Natural killer cell treated with Interleukin-12 subunit alpha and Interleukin-12 subunit beta and Interleukin-15 and Interleukin-18, amount 100 ng/mL, for 72 hours (primary cell): Measurements from ENCODE around the gene TXN. TPM values are rescaled to one million over a fixed set of nuclear protein-coding genes. Genes with fewer than 3 reads are reported as not detected.
"Not testable (repeated sequence)": the region's sequence is repeated elsewhere in the genome, so short reads cannot be mapped to it uniquely, and the experiment has no call there.

ENCODE experiments used
- ATAC-seq, 2 donors: fragments of 150-1000 bp; cut with Tn5 transposase in 1 of 2; sonication (Bioruptor Pico), chemical (Tn5 transposase) in 1 of 2; 2 replicates each; pipeline ENCODE4 v1.10.0; 2021
- DNase-seq: peaks from one replicate; pipeline ENCODE4 v3.0.0; 2022; ENCODE audit warnings: low spot score
- H3K27ac Mint-ChIP-seq, 2 donors: 1 replicate in 1 of 2; 2 replicates in 1 of 2; pipeline ENCODE4 v1.8.0; 2022; ENCODE audit warnings: mixed read lengths in 2 of 2, mild to moderate bottlenecking in 1 of 2, moderate library complexity in 1 of 2
- H3K27me3 Mint-ChIP-seq, 2 donors: 1 replicate in 1 of 2; 2 replicates in 1 of 2; pipeline ENCODE4 v1.8.0; 2022; ENCODE audit warnings: mixed read lengths in 2 of 2
- H3K36me3 Mint-ChIP-seq: one replicate; pipeline ENCODE4 v1.8.0; 2022; ENCODE audit warnings: mixed read lengths
- H3K4me1 Mint-ChIP-seq, 2 donors: 1 replicate in 1 of 2; 2 replicates in 1 of 2; pipeline ENCODE4 v1.8.0; 2022; ENCODE audit warnings: low read depth in 2 of 2, mixed read lengths in 2 of 2, mild to moderate bottlenecking in 1 of 2
- H3K4me3 Mint-ChIP-seq: one replicate; pipeline ENCODE4 v1.8.0; 2022; ENCODE audit warnings: mixed read lengths
- H3K9me3 Mint-ChIP-seq: 2 replicates; pipeline ENCODE4 v1.8.0; 2022; ENCODE audit warnings: mixed read lengths
- total RNA-seq, 2 donors: library from RNA; stranded (reverse); gene quantifications; one replicate each; pipeline ENCODE4 v1.2.3, GENCODE V29; 2022

The TXN gene
- total RNA-seq, 2 donors from 2014 or later: 193 to 229 TPM

- no peaks in the 10 kb centered on the region for H3K36me3 Mint-ChIP-seq
- ATAC-seq: no peak
- H3K4me3 Mint-ChIP-seq: no peak overlapping the region
- no peaks in the 10 kb centered on the region for H3K4me1 Mint-ChIP-seq
- H3K27ac Mint-ChIP-seq: no peak overlapping the region
- H3K27me3 Mint-ChIP-seq: peaks cover 0 to 2% of the 10 kb centered on the region in 2 donors
- no peaks in the 10 kb centered on the region for H3K9me3 Mint-ChIP-seq
- DNase-seq: no peak
Observed at GRCh38 chr9:110214090-110214489, 42.2 kb downstream of the TXN start.

- Mint-ChIP-seq H3K27me3 (peaks cover 2 to 3% of the 10 kb centered on the region in 2 donors), H3K36me3 (no peaks in the 10 kb centered on the region), H3K27ac (no peak overlapping the region), H3K4me3 (no peak overlapping the region), H3K9me3 (no peaks in the 10 kb centered on the region), H3K4me1 (no peaks in the 10 kb centered on the region)
- ATAC-seq: no peak
- no peak for DNase-seq
Observed at GRCh38 chr9:110213413-110214044, 42.8 kb downstream of the TXN start.

- H3K27ac Mint-ChIP-seq: no peak within 1 kb of the TSS
Observed at GRCh38 chr9:110208031-110208430, 48.3 kb downstream of the TXN start, which contains the start of gene C9orf152. Gene C9orf152 (minus strand): TSS chr9:110208159. CDS start chr9:110207579, 580 bp downstream.

GRCh38 chr9:110207071-110207641 lies 49.2 kb downstream of the TXN start:
- Mint-ChIP-seq H3K4me3 (no peak overlapping the region), H3K4me1 (no peaks in the 10 kb centered on the region)
- no peak for ATAC-seq

More at GRCh38 chr9:110208031-110208430, 48.3 kb downstream of the TXN start, which contains the start of gene C9orf152:
- Mint-ChIP-seq H3K4me3 (no peak within 1 kb of the TSS), H3K9me3 (no peaks in the 10 kb centered on the region), H3K36me3 (no peaks in the 10 kb centered on the region), H3K4me1 (no peaks in the 10 kb centered on the region), H3K27me3 (peaks cover 9 to 19% of the 10 kb centered on the region in 2 donors)
- ATAC-seq (peak in 1 of 2 donors; percentile 41), DNase-seq (no peak)

GRCh38 chr9:110206389-110206788 lies 49.9 kb downstream of the TXN start:
- Mint-ChIP-seq H3K4me3 (no peak overlapping the region), H3K27ac (no peak overlapping the region), H3K36me3 (no peaks in the 10 kb centered on the region), H3K4me1 (no peaks in the 10 kb centered on the region), H3K9me3 (no peaks in the 10 kb centered on the region), H3K27me3 (peaks cover 13 to 19% of the 10 kb centered on the region in 2 donors)
- ATAC-seq (no peak), DNase-seq (no peak)

More at GRCh38 chr9:110207071-110207641, 49.2 kb downstream of the TXN start:
- Mint-ChIP-seq H3K27ac (no peak overlapping the region), H3K27me3 (peaks cover 9 to 19% of the 10 kb centered on the region in 2 donors), H3K9me3 (no peaks in the 10 kb centered on the region), H3K36me3 (no peaks in the 10 kb centered on the region)
- no peak for DNase-seq

GRCh38 chr9:110205612-110206011 lies 50.7 kb downstream of the TXN start:
- not testable (repeated sequence) for DNase-seq, ATAC-seq, H3K4me3 Mint-ChIP-seq, H3K4me1 Mint-ChIP-seq, H3K27ac Mint-ChIP-seq, H3K9me3 Mint-ChIP-seq, H3K36me3 Mint-ChIP-seq
- peaks cover 15 to 19% of the 10 kb centered on the region in 2 donors for H3K27me3 Mint-ChIP-seq

- DNase-seq (no peak), ATAC-seq (no peak)
- Mint-ChIP-seq H3K36me3 (no peaks in the 10 kb centered on the region), H3K4me1 (no peaks in the 10 kb centered on the region), H3K4me3 (no peak overlapping the region), H3K27me3 (peaks cover 9 to 13% of the 10 kb centered on the region in 2 donors), H3K9me3 (no peaks in the 10 kb centered on the region), H3K27ac (no peak overlapping the region)
Observed at GRCh38 chr9:110202232-110202631, 54.1 kb downstream of the TXN start.

- Mint-ChIP-seq H3K4me1 (no peaks in the 10 kb centered on the region), H3K27ac (no peak overlapping the region), H3K9me3 (no peaks in the 10 kb centered on the region), H3K27me3 (peaks cover 3 to 6% of the 10 kb centered on the region in 2 donors), H3K4me3 (no peak overlapping the region), H3K36me3 (no peaks in the 10 kb centered on the region)
- DNase-seq (no peak), ATAC-seq (no peak)
Observed at GRCh38 chr9:110199643-110200042, 56.7 kb downstream of the TXN start.

- Mint-ChIP-seq H3K27ac (no peak overlapping the region), H3K27me3 (peaks cover 0 to 6% of the 10 kb centered on the region in 2 donors), H3K4me3 (no peak overlapping the region), H3K9me3 (no peaks in the 10 kb centered on the region), H3K4me1 (no peaks in the 10 kb centered on the region), H3K36me3 (no peaks in the 10 kb centered on the region)
- ATAC-seq (no peak), DNase-seq (no peak)
Observed at GRCh38 chr9:110198357-110198756, 58.0 kb downstream of the TXN start.

- DNase-seq: no peak
- no peaks in the 10 kb centered on the region for H3K36me3 Mint-ChIP-seq
- no peak for ATAC-seq
- no peak overlapping the region for H3K27ac Mint-ChIP-seq
- peaks cover 0 to 6% of the 10 kb centered on the region in 2 donors for H3K4me1 Mint-ChIP-seq
- H3K27me3 Mint-ChIP-seq: peaks cover 6 to 12% of the 10 kb centered on the region in 2 donors
- no peaks in the 10 kb centered on the region for H3K9me3 Mint-ChIP-seq
- no peak overlapping the region for H3K4me3 Mint-ChIP-seq
Observed at GRCh38 chr9:110197330-110198187, 58.7 kb downstream of the TXN start.

- not testable (repeated sequence) for ATAC-seq, H3K4me1 Mint-ChIP-seq, H3K27ac Mint-ChIP-seq, DNase-seq, H3K4me3 Mint-ChIP-seq, H3K27me3 Mint-ChIP-seq, H3K9me3 Mint-ChIP-seq, H3K36me3 Mint-ChIP-seq
Observed at GRCh38 chr9:110196084-110196499, 60.2 kb downstream of the TXN start.
